ENCODE results near the gene SLC6A19.

DNA sequence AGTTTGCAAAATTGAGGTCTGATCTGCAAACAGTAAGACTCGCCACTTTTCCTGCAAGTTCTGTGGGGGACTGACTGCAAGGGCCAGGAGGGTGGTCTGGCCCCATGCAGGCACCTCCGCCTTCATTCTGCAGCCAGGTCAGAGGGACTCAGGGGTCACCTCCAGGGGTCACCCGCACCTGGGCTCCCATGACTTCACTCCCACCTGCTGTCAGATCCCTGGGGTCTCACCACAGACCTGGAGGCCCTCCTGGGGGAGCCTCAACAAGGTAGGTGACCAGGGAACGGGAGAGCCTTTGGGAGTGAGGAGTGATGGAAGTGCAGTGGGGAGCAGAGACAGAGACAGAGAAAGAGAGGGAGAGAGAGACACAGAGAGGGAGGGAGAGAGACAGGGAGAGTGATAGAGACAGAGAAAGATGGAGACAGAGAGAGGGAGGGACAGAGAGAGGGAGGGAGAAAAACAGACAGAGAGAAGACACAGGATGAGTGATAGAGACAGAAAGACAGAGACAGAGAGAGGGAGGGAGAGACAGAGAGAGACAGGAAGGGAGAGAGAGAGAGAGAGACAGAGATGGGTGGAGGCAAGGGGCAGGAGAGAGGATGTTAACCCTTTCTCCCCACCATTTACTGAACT is 41.5 kb upstream of the SLC6A19 start:
- TF ChIP-seq CTCF (IDR thresholded peaks at IDR 0.05; ENCODE audit: insufficient read depth, low read length), result no peak
- no peak for TF ChIP-seq POLR2AphosphoS5 (IDR thresholded peaks at IDR 0.05; ENCODE audit: low read depth)
- TF ChIP-seq, protein P1, sequence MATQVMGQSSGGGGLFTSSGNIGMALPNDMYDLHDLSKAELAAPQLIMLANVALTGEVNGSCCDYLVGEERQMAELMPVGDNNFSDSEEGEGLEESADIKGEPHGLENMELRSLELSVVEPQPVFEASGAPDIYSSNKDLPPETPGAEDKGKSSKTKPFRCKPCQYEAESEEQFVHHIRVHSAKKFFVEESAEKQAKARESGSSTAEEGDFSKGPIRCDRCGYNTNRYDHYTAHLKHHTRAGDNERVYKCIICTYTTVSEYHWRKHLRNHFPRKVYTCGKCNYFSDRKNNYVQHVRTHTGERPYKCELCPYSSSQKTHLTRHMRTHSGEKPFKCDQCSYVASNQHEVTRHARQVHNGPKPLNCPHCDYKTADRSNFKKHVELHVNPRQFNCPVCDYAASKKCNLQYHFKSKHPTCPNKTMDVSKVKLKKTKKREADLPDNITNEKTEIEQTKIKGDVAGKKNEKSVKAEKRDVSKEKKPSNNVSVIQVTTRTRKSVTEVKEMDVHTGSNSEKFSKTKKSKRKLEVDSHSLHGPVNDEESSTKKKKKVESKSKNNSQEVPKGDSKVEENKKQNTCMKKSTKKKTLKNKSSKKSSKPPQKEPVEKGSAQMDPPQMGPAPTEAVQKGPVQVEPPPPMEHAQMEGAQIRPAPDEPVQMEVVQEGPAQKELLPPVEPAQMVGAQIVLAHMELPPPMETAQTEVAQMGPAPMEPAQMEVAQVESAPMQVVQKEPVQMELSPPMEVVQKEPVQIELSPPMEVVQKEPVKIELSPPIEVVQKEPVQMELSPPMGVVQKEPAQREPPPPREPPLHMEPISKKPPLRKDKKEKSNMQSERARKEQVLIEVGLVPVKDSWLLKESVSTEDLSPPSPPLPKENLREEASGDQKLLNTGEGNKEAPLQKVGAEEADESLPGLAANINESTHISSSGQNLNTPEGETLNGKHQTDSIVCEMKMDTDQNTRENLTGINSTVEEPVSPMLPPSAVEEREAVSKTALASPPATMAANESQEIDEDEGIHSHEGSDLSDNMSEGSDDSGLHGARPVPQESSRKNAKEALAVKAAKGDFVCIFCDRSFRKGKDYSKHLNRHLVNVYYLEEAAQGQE (IDR thresholded peaks at IDR 0.05; ENCODE audit: insufficient replicate concordance, low read depth), result no peak
- TF ChIP-seq GABPA (IDR thresholded peaks at IDR 0.05; ENCODE audit: low read depth), result no peak
